Measurements from ENCODE around the gene OXER1. TPM values are rescaled to one million over a fixed set of nuclear protein-coding genes. Genes with fewer than 3 reads are reported as not detected.

OXER1 gene
- total RNA-seq, 1 donor from 2014 or later, result 0.19 TPM

DNA sequence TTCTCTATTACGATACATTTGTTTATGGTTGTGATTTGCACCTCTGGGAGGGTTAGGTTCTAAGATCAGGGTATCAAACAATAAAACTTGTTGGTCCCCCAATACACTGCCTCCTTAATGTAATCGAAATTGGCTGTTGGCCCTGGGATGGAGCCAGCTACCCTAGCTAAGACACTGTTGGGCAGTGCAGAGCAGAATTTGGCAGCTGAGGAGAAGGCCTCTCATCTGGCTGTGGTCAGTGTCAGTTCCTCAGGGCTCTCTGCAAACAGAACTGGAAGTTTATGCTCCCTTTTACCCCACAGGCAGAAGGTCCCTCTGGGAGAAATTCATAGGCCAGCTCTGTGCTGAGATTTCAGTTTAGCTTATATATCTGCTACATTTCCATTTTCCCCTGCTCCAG is 37.0 kb upstream of the OXER1 start:
- Mint-ChIP-seq H3K9me3 (no peaks in the 10 kb centered on the region), H3K4me1 (peaks cover 12% of the 10 kb centered on the region), H3K36me3 (ENCODE audit: low read depth) (no peaks in the 10 kb centered on the region), H3K4me3 (no peak overlapping the region), H3K27me3 (peaks cover 21% of the 10 kb centered on the region), H3K27ac (no peak overlapping the region)
- no peak for DNase-seq
- intact Hi-C loops (cut with micrococcal nuclease), result no loop called here

DNA sequence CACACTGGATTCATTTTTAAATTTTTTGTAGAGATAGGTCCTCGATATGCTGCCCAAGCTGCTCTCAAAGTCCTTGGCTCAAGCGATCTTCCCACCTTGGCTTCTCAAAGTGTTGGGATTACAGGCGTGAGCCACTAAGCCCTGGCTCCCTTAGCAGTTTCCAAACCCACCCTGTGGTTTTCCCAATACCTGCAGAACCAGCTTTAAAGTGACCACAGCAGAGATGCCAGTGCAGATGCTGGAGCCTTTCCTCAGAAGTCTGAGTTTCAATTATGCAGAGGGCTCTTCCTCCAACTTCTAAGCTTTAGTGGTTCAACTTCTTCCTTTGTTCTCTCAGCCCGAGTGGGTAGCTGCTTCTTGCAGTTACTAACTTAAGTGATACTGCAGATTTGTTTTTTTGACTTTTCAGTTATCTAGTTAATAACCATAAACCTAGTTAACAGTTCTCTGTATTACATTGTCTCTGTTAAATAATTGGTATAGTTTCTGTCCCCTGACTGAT is 36.6 kb upstream of the OXER1 start:
- H3K4me3 Mint-ChIP-seq, result no peak overlapping the region
- H3K36me3 Mint-ChIP-seq (ENCODE audit: low read depth), result no peaks in the 10 kb centered on the region
- no peak overlapping the region for H3K27ac Mint-ChIP-seq
- peaks cover 17% of the 10 kb centered on the region for H3K4me1 Mint-ChIP-seq
- H3K27me3 Mint-ChIP-seq, result peaks cover 24% of the 10 kb centered on the region
- no peaks in the 10 kb centered on the region for H3K9me3 Mint-ChIP-seq
- no peak for DNase-seq
- intact Hi-C loops (cut with micrococcal nuclease), result no loop called here

DNA sequence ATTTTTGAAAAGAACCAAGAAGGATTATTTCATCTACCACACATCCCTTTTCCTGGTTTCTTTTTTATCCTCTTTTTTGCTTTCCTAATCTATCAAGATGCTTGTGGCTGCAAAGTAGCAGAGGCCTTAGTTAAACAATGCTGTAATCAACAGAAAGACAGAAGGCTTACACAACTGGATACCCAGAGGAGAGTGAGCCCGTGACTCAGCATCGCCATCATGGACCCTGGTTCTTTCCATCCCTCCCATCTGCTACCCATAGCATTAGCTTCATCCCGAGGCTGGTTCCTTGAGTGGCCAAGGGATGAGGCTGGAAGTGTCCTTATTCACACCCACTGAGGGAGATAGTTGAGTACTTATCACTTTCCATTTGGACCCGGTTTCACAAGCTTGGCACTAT is 35.9 kb upstream of the OXER1 start:
- no peak overlapping the region for H3K27ac Mint-ChIP-seq
- intact Hi-C loops (cut with micrococcal nuclease), result no loop called here
- no peak overlapping the region for H3K4me3 Mint-ChIP-seq
- H3K27me3 Mint-ChIP-seq, result peaks cover 22% of the 10 kb centered on the region
- no peaks in the 10 kb centered on the region for H3K36me3 Mint-ChIP-seq (ENCODE audit: low read depth)
- no peaks in the 10 kb centered on the region for H3K9me3 Mint-ChIP-seq
- peaks cover 18% of the 10 kb centered on the region for H3K4me1 Mint-ChIP-seq
- no peak for DNase-seq

DNA sequence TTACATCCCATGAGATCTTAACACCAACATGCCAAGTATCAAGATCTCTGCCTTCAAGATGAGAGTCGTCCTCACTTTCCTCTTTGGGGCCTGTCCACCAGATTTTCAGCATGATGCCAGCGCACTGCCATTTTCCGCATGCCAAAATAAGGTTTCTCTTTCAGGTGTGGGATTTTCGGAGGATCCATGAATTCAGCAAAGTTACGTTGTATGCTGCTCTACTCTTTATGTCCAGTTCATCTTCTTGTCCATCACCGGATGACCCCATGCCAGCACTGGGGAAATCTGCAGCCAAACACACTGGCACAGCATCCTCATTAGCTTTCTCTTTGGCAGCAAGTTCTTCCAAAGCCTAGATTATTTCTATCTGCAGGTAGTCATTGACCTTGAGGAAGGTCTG is 33.3 kb upstream of the OXER1 start:
- H3K9me3 Mint-ChIP-seq, result no peaks in the 10 kb centered on the region
- H3K4me1 Mint-ChIP-seq, result peaks cover 28% of the 10 kb centered on the region
- peaks cover 28% of the 10 kb centered on the region for H3K27me3 Mint-ChIP-seq

DNA sequence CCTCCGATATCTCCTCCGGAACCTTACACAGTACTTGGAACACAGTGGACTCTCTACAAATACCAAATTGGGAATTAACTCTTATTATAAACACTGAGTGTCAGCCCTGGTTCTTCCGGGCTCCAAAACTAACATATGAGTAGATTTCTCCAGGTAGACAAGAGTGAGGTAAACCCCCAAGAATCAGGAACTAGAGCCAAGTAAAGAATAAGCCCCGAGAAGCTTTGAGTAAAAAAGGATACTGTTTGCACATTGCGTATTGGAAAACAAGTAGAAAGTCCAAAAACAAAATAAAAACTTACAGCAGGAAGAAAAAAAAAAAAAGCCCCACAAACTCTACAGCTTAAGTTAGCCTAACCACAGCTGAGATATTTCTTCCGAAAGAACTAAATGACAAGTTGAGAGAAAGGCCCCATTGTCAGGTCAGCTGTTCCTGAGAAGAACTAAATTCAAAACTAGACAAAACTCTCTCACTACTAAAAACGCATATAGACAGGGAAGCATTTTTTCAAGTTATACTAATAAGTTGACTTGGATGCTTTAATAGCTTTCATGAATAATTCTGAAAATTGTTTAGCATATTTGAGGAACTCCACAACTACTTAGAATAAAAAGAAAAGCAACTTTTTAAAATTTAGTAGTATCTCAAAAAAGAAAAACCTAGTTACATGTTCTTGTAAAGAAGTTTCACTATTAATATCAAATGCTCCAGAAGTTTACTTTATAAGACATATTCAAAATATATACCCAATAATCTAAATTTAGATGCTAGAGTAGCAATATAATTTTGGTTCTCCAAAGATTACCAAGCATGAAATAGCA is 32.7 kb upstream of the OXER1 start:
- intact Hi-C loops (cut with micrococcal nuclease), result loop anchor here (2.0 kb wide), 2 partner anchors 14 to 74 kb away; no protein-coding TSS in a partner anchor
- Mint-ChIP-seq H3K4me3 (peak overlapping the region; percentile 21), H3K36me3 (ENCODE audit: low read depth) (no peaks in the 10 kb centered on the region), H3K9me3 (no peaks in the 10 kb centered on the region), H3K27ac (no peak overlapping the region), H3K27me3 (peaks cover 33% of the 10 kb centered on the region), H3K4me1 (peaks cover 30% of the 10 kb centered on the region)
- no peak for DNase-seq

More for the DNA sequence above, 33.3 kb upstream of the OXER1 start:
- no peak for DNase-seq
- Mint-ChIP-seq H3K4me3 (no peak overlapping the region), H3K36me3 (ENCODE audit: low read depth) (no peaks in the 10 kb centered on the region), H3K27ac (no peak overlapping the region)
- intact Hi-C loops (cut with micrococcal nuclease), result loop anchor here (2.0 kb wide), 2 partner anchors 14 to 74 kb away; no protein-coding TSS in a partner anchor

DNA sequence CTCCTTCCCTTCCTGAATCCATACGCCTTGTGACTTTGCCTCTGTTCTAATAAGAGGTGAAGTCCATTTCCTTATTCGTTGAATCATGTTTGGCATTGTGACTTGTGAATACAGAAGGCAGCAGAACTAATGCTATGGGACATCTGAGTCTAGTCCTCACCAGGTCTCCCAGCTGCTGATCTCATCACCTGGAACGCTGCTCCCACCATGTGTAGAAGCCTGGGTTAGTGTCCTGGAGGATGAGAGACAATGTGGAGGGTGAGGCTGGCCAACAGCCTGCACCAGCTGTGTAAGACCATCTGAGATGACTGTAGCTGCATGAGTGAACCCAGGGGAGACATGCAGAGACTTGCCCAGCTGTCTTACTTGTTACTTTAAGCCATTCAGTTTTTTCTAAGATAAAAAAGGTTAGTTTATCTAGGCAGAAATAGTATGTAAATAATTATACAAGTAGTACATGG is 31.9 kb upstream of the OXER1 start:
- H3K9me3 Mint-ChIP-seq, result peaks cover 5% of the 10 kb centered on the region
- H3K4me3 Mint-ChIP-seq, result no peak overlapping the region
- H3K4me1 Mint-ChIP-seq, result peaks cover 29% of the 10 kb centered on the region
- H3K27ac Mint-ChIP-seq, result no peak overlapping the region
- peaks cover 39% of the 10 kb centered on the region for H3K27me3 Mint-ChIP-seq
- DNase-seq, result no peak
- H3K36me3 Mint-ChIP-seq (ENCODE audit: low read depth), result no peaks in the 10 kb centered on the region
- intact Hi-C loops (cut with micrococcal nuclease), result loop anchor here (2.0 kb wide), 2 partner anchors 15 to 73 kb away; no protein-coding TSS in a partner anchor

DNA sequence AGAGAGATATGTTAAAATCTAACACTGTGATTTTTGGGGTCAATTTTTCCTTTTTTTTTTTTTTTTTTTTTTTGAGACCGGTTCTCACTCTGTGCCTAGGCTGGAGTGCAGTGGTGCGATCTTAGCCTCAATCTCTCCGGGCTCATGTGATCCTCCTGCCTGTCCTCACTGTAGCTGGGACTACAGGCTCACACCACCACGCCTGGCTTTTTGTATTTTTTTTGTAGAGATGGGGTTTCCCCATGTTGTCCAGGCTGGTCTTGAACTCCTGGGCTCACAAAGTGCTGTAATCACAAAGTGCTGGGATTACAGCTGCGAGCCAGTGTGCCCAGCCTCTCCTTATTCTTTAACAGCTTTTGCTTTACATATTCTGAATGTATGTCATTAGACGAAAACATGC is 31.3 kb upstream of the OXER1 start:
- no peak overlapping the region for H3K4me3 Mint-ChIP-seq
- H3K4me1 Mint-ChIP-seq, result peaks cover 26% of the 10 kb centered on the region
- no peak for DNase-seq
- H3K27ac Mint-ChIP-seq, result no peak overlapping the region
- H3K9me3 Mint-ChIP-seq, result peaks cover 5% of the 10 kb centered on the region
- intact Hi-C loops (cut with micrococcal nuclease), result no loop called here
- no peaks in the 10 kb centered on the region for H3K36me3 Mint-ChIP-seq (ENCODE audit: low read depth)
- peaks cover 43% of the 10 kb centered on the region for H3K27me3 Mint-ChIP-seq

DNA sequence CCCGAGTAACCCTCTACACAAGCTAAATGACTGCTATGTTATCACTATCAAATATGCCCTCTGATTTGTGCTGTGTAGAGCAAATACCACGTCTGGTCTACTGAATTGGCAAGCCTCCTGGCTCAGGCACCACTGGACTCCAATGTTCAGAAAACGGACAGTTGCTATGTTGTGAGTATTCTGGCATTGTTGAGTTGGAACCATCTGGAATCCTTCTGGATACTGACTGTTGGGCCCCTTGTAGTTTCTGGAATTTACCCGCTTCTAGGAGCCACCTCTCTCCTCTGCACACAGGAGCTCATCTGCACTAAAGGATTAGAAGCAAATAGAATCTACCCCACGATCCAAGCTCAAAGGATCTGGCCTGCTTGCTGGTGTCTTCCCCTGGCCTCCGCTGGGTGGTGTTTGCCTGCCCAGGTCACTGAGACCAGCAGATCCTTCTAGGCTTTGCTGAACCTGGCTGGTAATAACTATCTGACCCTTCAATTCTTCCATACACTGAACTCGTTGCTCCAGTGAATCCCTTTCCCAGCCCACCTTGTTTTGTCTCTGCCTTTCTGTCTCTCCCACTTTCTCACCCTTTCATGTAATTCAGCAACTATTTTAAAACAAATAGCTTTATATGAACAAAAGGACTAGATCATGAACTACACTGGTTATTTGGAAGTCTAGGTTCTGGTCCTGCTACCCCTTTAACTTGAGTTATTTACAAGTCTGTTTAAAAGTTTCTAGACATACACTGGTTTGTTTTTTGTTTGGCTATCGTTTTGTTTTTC is 30.5 kb upstream of the OXER1 start:
- no peak for DNase-seq
- intact Hi-C loops (cut with micrococcal nuclease), result no loop called here

DNA sequence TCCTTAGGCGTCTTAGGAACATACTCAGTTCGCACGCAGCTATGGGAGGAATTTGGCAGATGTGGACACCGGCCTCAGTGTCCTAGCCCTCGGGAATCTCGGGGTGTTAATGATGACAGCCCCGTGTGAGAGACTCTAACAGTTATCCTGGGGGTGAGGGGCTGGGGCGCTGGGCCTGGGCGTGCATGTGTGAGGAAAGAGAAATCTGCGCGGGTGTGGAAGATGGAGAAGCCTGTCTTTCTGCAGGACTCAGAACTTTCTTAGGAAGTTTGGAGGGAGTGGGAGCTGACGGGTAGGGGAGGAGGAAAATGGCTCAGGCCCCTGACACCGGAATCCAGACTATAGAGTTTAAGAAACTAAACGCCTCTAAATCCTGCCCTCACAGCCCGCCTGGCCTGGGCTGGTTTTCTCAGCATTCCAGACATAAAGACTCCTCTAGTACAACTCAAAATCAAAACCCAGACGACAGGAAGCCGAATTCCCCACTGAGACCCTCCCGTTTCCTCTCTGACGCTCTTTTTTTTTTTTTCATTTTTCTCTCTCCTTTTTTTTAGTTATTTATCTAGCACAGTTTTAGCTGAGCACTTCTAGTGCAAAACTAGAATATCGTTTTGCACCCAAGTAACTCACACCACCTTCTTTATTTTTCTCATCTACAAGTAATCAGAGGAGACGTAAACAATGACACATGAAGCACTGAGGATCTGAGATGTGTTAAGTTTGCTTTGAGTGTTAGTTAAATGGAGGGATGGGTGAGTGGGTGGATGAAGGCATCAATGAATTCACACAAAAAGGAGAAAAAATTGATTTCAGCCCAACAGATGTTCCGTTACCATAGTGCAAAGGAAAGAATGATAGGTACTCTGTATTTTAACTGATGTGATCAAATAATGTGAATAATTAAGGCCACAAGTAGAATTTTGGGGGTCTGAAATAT is 29.7 kb upstream of the OXER1 start:
- peaks cover 5% of the 10 kb centered on the region for H3K9me3 Mint-ChIP-seq
- peak overlapping the region; percentile 14 for H3K27ac Mint-ChIP-seq
- H3K4me1 Mint-ChIP-seq, result peaks cover 26% of the 10 kb centered on the region
- peak overlapping the region; percentile 43 for H3K4me3 Mint-ChIP-seq
- intact Hi-C loops (cut with micrococcal nuclease), result no loop called here
- no peak for DNase-seq
- no peaks in the 10 kb centered on the region for H3K36me3 Mint-ChIP-seq (ENCODE audit: low read depth)
- H3K27me3 Mint-ChIP-seq, result peaks cover 49% of the 10 kb centered on the region

More for the DNA sequence above, 30.5 kb upstream of the OXER1 start:
- Mint-ChIP-seq H3K4me3 (no peak overlapping the region), H3K36me3 (ENCODE audit: low read depth) (no peaks in the 10 kb centered on the region), H3K9me3 (peaks cover 5% of the 10 kb centered on the region), H3K27ac (no peak overlapping the region), H3K4me1 (peaks cover 26% of the 10 kb centered on the region), H3K27me3 (peaks cover 49% of the 10 kb centered on the region)

DNA sequence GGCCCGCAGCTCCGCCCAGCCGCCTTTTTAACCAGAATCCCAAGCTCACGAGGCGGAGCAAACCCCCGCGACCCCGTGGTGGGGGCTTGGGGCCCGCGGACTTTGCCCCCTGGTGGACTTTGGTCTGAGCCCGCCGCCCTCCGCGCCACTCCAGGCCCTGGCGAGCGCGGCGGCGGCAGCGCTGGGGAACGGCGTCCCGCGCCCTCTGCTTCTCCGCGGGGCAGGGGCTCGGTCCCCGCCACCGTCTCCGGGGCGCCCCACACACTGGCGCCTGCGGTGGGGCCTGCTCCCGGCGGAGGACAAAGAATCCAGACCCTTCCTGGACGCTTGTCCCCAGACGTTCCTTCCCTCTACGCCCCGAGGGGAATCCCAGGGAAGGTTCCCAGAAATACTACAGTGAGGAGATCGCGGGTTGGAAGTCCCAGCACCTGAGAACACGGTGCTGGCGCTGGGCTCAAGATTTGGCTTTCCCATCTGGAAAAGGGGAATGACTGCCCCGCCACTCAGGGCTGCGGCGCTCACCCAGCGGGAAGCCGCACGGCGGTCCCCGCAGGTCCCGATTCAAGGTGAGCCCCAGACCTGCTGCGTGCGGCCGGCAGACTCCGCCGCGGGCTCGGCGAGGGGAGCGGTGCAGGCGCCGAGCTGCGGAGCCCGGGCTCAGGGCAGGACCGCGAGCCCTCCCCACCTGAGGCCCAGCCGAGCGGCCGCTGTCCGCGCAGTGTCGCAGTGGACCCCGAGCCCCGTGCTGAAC is 28.8 kb upstream of the OXER1 start, which contains the start of gene HAAO:
TSS of gene HAAO (minus strand) at position 1 of the 751 bp plus-strand sequence. CDS start 47 bp downstream, outside the sequence.
- no peak for DNase-seq
- Mint-ChIP-seq H3K27me3 (peaks cover 49% of the 10 kb centered on the region), H3K4me1 (peaks cover 28% of the 10 kb centered on the region), H3K27ac (no peak within 1 kb of the TSS), H3K4me3 (peak within 1 kb of the TSS; percentile 72), H3K36me3 (ENCODE audit: low read depth) (no peaks in the 10 kb centered on the region), H3K9me3 (peaks cover 5% of the 10 kb centered on the region)
- intact Hi-C loops (cut with micrococcal nuclease), result no loop called here

DNA sequence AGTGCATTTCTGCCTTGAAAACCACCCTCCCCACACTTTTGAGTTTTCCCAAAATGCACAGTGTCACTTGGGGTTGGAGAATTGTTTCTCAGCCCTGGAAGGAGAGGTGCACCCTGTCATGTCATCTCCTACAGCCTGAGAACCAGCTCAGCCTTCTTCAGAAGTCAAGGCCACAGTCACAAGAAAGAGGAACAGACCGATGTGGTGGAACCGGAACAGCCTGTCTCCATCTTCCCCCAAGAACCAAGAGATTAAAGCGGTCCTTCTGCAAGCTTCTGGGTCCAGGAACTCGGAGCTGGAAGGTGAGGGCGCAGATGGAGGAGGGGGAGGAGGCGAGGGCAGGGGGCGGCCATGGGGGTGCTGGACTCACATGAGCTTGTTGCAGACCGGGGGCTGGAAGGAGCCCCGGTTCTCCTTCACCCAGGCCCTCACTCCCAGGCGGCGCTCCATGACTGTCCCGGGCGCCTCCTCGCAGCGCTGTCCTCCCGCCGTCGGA is 28.2 kb upstream of the OXER1 start:
- peaks cover 5% of the 10 kb centered on the region for H3K9me3 Mint-ChIP-seq
- H3K27me3 Mint-ChIP-seq, result peaks cover 49% of the 10 kb centered on the region
- H3K4me3 Mint-ChIP-seq, result peak overlapping the region; percentile 72
- intact Hi-C loops (cut with micrococcal nuclease), result no loop called here
- no peak overlapping the region for H3K27ac Mint-ChIP-seq
- no peak for DNase-seq
- peaks cover 29% of the 10 kb centered on the region for H3K4me1 Mint-ChIP-seq
- no peaks in the 10 kb centered on the region for H3K36me3 Mint-ChIP-seq (ENCODE audit: low read depth)

DNA sequence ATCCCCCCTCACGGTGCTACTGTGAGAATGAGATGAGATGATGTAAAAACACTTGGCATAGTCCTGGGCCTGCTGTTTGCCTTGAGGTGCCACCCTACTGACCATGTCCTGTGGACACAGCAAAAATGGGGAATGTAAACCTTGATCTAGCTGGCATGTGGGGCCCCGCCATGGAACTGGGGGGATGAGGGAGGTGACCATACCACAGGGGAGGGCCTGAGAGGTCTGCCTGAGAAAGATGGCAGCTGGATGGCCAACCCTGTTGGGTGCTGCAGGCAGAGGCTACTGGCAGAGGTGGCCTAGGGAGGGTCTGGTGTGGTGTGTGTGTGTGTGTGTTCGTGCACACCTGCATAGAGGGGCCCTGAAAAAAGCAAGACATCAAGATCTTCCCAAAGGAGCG is 27.7 kb upstream of the OXER1 start:
- intact Hi-C loops (cut with micrococcal nuclease), result no loop called here
- H3K36me3 Mint-ChIP-seq (ENCODE audit: low read depth), result no peaks in the 10 kb centered on the region
- no peak overlapping the region for H3K27ac Mint-ChIP-seq
- H3K9me3 Mint-ChIP-seq, result peaks cover 5% of the 10 kb centered on the region
- peak overlapping the region; percentile 72 for H3K4me3 Mint-ChIP-seq
- peaks cover 49% of the 10 kb centered on the region for H3K27me3 Mint-ChIP-seq
- DNase-seq, result no peak
- H3K4me1 Mint-ChIP-seq, result peaks cover 28% of the 10 kb centered on the region
